Calu3 (cell line): ENCODE results near the gene CLCN3. TPM values are rescaled to one million over a fixed set of nuclear protein-coding genes. Genes with fewer than 3 reads are reported as not detected.
A peak's percentile ranks its signal among the peaks of the same experiment; 100 is the strongest.

ENCODE experiments used
- BruUV-seq: library from RNA; stranded (reverse); fragments of 400-500 nt; replicated peaks from 2 replicates; lab custom pipeline; 2021; lab: Mats Ljungman, UMichigan
- CTCF ChIA-PET: fragments of 300-600 bp; sonication (Branson Sonifier 250); formaldehyde crosslinking; loops from one replicate; lab custom pipeline; 2022; ENCODE audit warnings: antibody characterized with exemption; lab: Charles Lee
- DNase-seq: peaks from one replicate; pipeline ENCODE4 v3.0.0; 2022
- H3K27ac Mint-ChIP-seq: one replicate; pipeline ENCODE4 v1.8.0; 2022; ENCODE audit warnings: mixed read lengths; ENCODE audit not compliant: unreplicated experiment
- H3K27me3 Mint-ChIP-seq: one replicate; pipeline ENCODE4 v1.8.0; 2022; ENCODE audit warnings: mixed read lengths; ENCODE audit not compliant: unreplicated experiment
- H3K36me3 Mint-ChIP-seq: one replicate; pipeline ENCODE4 v1.8.0; 2022; ENCODE audit warnings: mild to moderate bottlenecking, moderate library complexity, mixed read lengths; ENCODE audit not compliant: insufficient read depth, unreplicated experiment
- H3K4me1 Mint-ChIP-seq: one replicate; pipeline ENCODE4 v1.8.0; 2022; ENCODE audit warnings: mild to moderate bottlenecking, low read depth, mixed read lengths; ENCODE audit not compliant: unreplicated experiment
- H3K4me3 Mint-ChIP-seq: one replicate; pipeline ENCODE4 v1.8.0; 2022; ENCODE audit warnings: mild to moderate bottlenecking, low read depth, moderate library complexity, mixed read lengths; ENCODE audit not compliant: unreplicated experiment
- H3K9me3 Mint-ChIP-seq: one replicate; pipeline ENCODE4 v1.8.0; 2022; ENCODE audit warnings: low read depth, mixed read lengths; ENCODE audit not compliant: unreplicated experiment
- CTCF ChIP-seq: fragments of 200-600 bp; IDR thresholded peaks from one replicate; pipeline ENCODE4 v1.8.0; 2022; ENCODE audit warnings: antibody characterized with exemption; ENCODE audit not compliant: unreplicated experiment
- intact Hi-C: fragments of 100-400 bp; cut with micrococcal nuclease; formaldehyde crosslinking; loops from one replicate; pipeline ENCODE4 v1.10.0; 2022; ENCODE audit not compliant: unreplicated experiment
- total RNA-seq: library from RNA; stranded (reverse); gene quantifications from 2 replicates; pipeline ENCODE4 v1.2.3, GENCODE V29; 2022

The CLCN3 gene
- total RNA-seq, 1 experiment from 2014 or later: 57.8 TPM

GRCh38 chr4:169757575-169758184 lies 137.3 kb downstream of the CLCN3 start, which contains the start of gene HPF1:
Gene HPF1, minus strand, starts transcription at chr4:169757944. Its CDS starts 67 bp downstream, at chr4:169757877.
- Mint-ChIP-seq H3K9me3 (no peaks in the 10 kb centered on the region), H3K27ac (peak within 1 kb of the TSS; percentile 31), H3K36me3 (peaks cover 17% of the 10 kb centered on the region), H3K4me3 (peak within 1 kb of the TSS; percentile 83), H3K27me3 (no peaks in the 10 kb centered on the region), H3K4me1 (peaks cover 13% of the 10 kb centered on the region)
- peak; percentile 90 for DNase-seq
- intact Hi-C loops: no loop called here
- CTCF ChIA-PET: no interaction called here
- no TSS peak for BruUV-seq
- no peak for TF ChIP-seq CTCF

- H3K9me3 Mint-ChIP-seq: no peaks in the 10 kb centered on the region
- H3K4me3 Mint-ChIP-seq: peak overlapping the region; percentile 83
- no peaks in the 10 kb centered on the region for H3K27me3 Mint-ChIP-seq
- no TSS peak for BruUV-seq
- peak overlapping the region; percentile 31 for H3K27ac Mint-ChIP-seq
- H3K4me1 Mint-ChIP-seq: peaks cover 13% of the 10 kb centered on the region
- DNase-seq: no peak
- CTCF ChIA-PET: no interaction called here
- no peak for TF ChIP-seq CTCF
- peaks cover 17% of the 10 kb centered on the region for H3K36me3 Mint-ChIP-seq
- intact Hi-C loops: no loop called here
Measured at GRCh38 chr4:169758401-169758962, 138.1 kb downstream of the CLCN3 start.

- no TSS peak for BruUV-seq
Measured at GRCh38 chr4:169761846-169762245, 141.5 kb downstream of the CLCN3 start.

GRCh38 chr4:169765835-169766234 lies 145.5 kb downstream of the CLCN3 start:
- no peak overlapping the region for H3K4me3 Mint-ChIP-seq
- CTCF ChIA-PET: no interaction called here

More at GRCh38 chr4:169761846-169762245, 141.5 kb downstream of the CLCN3 start:
- Mint-ChIP-seq H3K9me3 (no peaks in the 10 kb centered on the region), H3K36me3 (peaks cover 15% of the 10 kb centered on the region), H3K4me1 (peaks cover 6% of the 10 kb centered on the region), H3K27me3 (no peaks in the 10 kb centered on the region), H3K27ac (no peak overlapping the region), H3K4me3 (no peak overlapping the region)
- intact Hi-C loops: no loop called here
- no peak for DNase-seq
- CTCF ChIA-PET: interaction anchor here (0.7 kb wide), 1 partner anchor 147 kb away, joined by 5 read pairs; no protein-coding TSS in a partner anchor
- TF ChIP-seq CTCF: no peak

More at GRCh38 chr4:169765835-169766234, 145.5 kb downstream of the CLCN3 start:
- TF ChIP-seq CTCF: no peak
- Mint-ChIP-seq H3K9me3 (no peaks in the 10 kb centered on the region), H3K36me3 (no peaks in the 10 kb centered on the region), H3K27ac (no peak overlapping the region), H3K27me3 (no peaks in the 10 kb centered on the region), H3K4me1 (no peaks in the 10 kb centered on the region)
- intact Hi-C loops: no loop called here
- no TSS peak for BruUV-seq
- DNase-seq: no peak
